GM23338 (cell line): Measurements from ENCODE around the gene TSPEAR.
"Not testable (repeated sequence)": the region's sequence is repeated elsewhere in the genome, so short reads cannot be mapped to it uniquely, and the experiment has no call there.

Experiments used
- CREB1 ChIP-seq: fragments of 250-450 bp; sonication (Bioruptor Pico); IDR thresholded peaks from 2 replicates; pipeline ENCODE4 v1.5.0; 2020; ENCODE audit warnings: low read depth, mild to moderate bottlenecking, moderate library complexity
- EZH2 ChIP-seq: fragments of 200-600 bp; sonication (generic); IDR thresholded peaks from one replicate; pipeline ENCODE4 v1.8.0; 2017; ENCODE audit warnings: antibody characterized with exemption, mild to moderate bottlenecking, low read depth; ENCODE audit not compliant: unreplicated experiment
- EZH2phosphoT487 ChIP-seq: fragments of 200-600 bp; sonication (generic); IDR thresholded peaks from one replicate; pipeline ENCODE4 v1.8.1; 2018; ENCODE audit warnings: antibody characterized with exemption; ENCODE audit not compliant: unreplicated experiment
- JUNB ChIP-seq: IDR thresholded peaks from one replicate; pipeline ENCODE4 v1.6.1; 2016; ENCODE audit warnings: antibody characterized with exemption; ENCODE audit not compliant: unreplicated experiment
- NANOG ChIP-seq: IDR thresholded peaks from 2 replicates; pipeline ENCODE4 v1.6.1; 2016; ENCODE audit warnings: antibody characterized with exemption, borderline replicate concordance
- POLR2AphosphoS5 ChIP-seq: IDR thresholded peaks from 2 replicates; pipeline ENCODE4 v1.6.1; 2016; ENCODE audit warnings: antibody characterized with exemption, low read depth
- TF ChIP-seq, protein P1 (sequence below), 2 experiments: fragments of 200-600 bp in 1 of 2; sonication (generic) in 1 of 2; conservative IDR thresholded peaks; 2 replicates each; pipeline versions ENCODE4 v1.5.1 to v1.6.1; 2016 to 2017; ENCODE audit warnings: antibody characterized with exemption in 2 of 2, low read depth in 2 of 2, mild to moderate bottlenecking in 2 of 2, moderate library complexity in 1 of 2
- TF ChIP-seq, protein P2 (sequence below): IDR thresholded peaks from 2 replicates; pipeline ENCODE4 v1.6.1; 2016; ENCODE audit warnings: antibody characterized with exemption
- TF ChIP-seq, protein P3 (sequence below): IDR thresholded peaks from one replicate; pipeline ENCODE4 v1.6.1; 2018; ENCODE audit warnings: antibody characterized with exemption; ENCODE audit not compliant: unreplicated experiment

DNA sequence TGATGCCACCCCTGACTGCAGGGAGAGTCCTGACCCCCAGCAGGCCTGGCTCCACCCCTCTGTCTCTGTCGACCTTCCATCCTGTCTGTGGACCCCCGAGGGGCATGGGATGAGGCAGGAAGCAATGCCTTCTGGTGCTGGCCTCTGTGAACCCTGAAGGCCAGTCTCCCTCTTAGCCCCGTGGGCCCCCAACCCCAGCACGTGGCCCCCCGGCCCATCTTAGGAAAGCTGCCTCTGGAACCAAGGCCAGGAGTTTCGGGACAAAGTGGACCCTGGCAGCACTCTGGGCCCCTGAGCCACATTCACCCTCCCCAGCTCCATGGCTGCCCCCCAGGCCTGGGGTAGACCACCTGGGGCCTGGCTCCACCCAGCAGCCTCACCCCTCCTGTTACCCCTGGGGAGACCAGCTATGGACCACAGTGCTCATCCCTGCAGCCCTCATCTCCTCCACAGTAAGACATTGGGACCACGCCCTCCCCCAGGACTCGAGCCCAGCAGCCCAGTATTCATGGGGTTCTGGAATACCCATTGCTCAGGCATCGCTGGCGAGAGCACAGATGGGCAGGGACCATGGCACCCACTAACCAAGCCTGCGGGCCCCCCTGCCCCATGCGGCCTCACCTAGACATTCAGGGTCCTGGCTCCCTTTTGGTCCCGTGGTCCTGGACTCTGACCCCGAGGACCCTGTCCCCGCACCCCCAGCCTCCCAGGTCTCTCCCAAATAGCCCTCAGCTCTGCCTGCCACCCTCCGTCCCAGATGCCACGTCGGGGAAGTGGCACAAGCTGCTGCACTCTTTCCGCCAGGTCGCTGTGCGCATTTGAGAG is 72.7 kb downstream of the TSPEAR start:
- TF ChIP-seq, protein P1, sequence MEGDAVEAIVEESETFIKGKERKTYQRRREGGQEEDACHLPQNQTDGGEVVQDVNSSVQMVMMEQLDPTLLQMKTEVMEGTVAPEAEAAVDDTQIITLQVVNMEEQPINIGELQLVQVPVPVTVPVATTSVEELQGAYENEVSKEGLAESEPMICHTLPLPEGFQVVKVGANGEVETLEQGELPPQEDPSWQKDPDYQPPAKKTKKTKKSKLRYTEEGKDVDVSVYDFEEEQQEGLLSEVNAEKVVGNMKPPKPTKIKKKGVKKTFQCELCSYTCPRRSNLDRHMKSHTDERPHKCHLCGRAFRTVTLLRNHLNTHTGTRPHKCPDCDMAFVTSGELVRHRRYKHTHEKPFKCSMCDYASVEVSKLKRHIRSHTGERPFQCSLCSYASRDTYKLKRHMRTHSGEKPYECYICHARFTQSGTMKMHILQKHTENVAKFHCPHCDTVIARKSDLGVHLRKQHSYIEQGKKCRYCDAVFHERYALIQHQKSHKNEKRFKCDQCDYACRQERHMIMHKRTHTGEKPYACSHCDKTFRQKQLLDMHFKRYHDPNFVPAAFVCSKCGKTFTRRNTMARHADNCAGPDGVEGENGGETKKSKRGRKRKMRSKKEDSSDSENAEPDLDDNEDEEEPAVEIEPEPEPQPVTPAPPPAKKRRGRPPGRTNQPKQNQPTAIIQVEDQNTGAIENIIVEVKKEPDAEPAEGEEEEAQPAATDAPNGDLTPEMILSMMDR (conservative IDR thresholded peaks at IDR 0.05; ENCODE audit: low read depth in 2 of 2), result not testable (repeated sequence)
- TF ChIP-seq EZH2, NANOG, JUNB, CREB1, POLR2AphosphoS5, EZH2phosphoT487: not testable (repeated sequence)
- TF ChIP-seq, protein P2, sequence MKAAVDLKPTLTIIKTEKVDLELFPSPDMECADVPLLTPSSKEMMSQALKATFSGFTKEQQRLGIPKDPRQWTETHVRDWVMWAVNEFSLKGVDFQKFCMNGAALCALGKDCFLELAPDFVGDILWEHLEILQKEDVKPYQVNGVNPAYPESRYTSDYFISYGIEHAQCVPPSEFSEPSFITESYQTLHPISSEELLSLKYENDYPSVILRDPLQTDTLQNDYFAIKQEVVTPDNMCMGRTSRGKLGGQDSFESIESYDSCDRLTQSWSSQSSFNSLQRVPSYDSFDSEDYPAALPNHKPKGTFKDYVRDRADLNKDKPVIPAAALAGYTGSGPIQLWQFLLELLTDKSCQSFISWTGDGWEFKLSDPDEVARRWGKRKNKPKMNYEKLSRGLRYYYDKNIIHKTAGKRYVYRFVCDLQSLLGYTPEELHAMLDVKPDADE, result not testable (repeated sequence)
- TF ChIP-seq, protein P3, sequence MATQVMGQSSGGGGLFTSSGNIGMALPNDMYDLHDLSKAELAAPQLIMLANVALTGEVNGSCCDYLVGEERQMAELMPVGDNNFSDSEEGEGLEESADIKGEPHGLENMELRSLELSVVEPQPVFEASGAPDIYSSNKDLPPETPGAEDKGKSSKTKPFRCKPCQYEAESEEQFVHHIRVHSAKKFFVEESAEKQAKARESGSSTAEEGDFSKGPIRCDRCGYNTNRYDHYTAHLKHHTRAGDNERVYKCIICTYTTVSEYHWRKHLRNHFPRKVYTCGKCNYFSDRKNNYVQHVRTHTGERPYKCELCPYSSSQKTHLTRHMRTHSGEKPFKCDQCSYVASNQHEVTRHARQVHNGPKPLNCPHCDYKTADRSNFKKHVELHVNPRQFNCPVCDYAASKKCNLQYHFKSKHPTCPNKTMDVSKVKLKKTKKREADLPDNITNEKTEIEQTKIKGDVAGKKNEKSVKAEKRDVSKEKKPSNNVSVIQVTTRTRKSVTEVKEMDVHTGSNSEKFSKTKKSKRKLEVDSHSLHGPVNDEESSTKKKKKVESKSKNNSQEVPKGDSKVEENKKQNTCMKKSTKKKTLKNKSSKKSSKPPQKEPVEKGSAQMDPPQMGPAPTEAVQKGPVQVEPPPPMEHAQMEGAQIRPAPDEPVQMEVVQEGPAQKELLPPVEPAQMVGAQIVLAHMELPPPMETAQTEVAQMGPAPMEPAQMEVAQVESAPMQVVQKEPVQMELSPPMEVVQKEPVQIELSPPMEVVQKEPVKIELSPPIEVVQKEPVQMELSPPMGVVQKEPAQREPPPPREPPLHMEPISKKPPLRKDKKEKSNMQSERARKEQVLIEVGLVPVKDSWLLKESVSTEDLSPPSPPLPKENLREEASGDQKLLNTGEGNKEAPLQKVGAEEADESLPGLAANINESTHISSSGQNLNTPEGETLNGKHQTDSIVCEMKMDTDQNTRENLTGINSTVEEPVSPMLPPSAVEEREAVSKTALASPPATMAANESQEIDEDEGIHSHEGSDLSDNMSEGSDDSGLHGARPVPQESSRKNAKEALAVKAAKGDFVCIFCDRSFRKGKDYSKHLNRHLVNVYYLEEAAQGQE, result not testable (repeated sequence)
